Measurements from ENCODE around the gene TMEM205.
A peak's percentile ranks its signal among the peaks of the same experiment; 100 is the strongest.
"Not testable (repeated sequence)": the region's sequence is repeated elsewhere in the genome, so short reads cannot be mapped to it uniquely, and the experiment has no call there.

Gene TMEM205

DNA sequence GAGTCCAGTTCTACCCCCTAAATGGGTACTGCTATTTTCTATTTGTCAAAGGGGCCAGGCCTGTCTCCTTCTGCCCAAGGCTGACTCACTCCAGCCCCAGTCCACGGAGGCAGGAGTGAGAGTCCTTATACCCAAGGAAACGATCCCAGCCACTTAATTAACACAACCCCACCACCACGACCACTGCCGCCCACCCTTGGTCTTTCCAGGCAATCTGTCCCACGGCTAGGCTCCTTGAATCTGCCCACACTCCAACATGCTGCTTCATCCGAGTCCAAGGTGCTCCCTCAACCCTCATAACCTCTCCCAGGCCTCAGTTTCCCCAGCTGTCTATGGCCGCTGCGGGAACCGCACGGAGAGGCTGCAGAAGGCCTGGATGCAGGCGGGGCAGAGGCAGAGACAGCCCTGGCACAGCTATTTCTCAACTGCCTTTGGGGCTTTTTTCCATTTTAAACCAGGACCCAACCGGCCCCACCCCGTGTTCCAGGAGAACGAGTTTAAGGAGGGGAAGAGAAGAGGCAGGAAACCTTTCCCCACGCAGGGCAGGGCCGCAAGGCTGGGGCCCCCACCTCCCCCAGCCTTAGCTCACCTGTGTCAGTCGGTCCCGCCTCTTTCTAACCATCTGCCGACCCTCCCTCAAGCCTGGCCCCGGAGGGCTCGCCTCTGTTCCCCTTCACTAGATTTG is 7.4 kb downstream of the TMEM205 start:
- no peak for FAIRE-seq

DNA sequence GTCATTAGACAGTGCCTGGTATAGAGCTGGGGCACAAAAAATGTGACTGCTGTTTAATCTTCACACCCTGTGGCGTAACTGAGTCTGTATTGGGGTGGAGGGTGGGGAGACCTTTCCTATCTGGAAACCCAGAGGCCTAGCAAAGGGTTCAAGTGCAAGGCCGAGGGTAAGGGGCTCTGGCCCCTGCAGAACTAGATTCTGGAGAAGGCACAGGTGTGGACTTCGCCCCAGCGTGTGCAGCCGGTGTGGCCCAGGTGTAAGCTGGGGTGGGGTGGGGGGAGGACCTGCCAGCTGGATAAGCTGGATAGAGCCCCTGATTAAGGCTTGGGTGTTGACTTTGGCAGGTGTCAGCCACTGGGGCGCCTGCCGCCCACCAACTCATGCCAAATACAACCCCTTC is 7.9 kb downstream of the TMEM205 start:
- FAIRE-seq: no peak

DNA sequence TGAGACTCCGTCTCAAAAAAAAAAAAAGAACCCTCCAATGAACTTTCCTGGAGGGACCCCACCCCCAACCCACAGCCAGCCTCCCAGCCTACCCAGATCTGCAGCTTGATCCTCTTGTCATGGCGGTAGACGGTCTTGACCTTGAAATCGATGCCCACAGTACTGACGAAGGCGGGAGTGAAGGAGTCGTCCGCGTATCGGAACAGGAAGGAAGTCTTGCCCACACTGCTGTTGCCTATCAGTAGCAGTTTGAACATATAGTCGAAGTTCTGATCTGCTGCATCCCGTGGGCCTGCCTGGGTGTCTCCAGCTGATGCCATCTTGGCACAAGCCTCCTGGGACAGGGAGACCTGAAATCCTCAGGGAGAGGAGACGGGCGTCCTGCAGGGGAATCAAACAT is 9.0 kb downstream of the TMEM205 start:
- FAIRE-seq: no peak

DNA sequence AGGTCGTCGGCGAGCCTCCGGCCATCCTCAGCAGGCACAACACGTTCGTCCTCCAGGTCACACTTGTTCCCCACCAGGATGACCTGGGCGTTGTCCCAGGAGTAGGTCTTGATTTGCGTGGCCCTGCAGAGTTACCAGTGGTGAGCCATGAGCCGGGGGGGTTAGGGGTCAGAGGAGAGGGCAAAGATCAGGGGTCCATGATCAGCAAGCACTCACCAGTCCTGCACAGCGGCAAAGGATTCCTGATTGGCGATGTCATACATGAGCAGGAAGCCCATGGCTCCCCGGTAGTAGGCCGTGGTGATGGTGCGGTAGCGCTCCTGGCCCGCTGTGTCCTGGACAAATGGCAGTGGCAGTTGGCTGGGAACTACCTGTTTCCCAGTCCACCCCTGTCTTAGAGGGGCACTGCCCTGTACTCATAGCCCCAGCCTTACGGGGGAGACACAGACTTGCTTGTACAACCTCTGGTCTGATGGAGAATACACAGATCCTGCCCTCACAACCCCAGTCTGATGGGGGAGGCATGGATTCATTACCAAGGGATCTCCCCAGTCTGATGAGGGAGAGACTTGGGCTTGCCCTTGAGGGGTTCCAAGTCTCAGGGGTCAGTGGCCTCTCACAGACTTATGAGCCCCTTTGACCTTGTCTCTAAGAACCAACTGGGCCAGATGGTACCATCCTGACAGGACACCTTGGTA is 10.5 kb downstream of the TMEM205 start:
- FAIRE-seq: no peak

DNA sequence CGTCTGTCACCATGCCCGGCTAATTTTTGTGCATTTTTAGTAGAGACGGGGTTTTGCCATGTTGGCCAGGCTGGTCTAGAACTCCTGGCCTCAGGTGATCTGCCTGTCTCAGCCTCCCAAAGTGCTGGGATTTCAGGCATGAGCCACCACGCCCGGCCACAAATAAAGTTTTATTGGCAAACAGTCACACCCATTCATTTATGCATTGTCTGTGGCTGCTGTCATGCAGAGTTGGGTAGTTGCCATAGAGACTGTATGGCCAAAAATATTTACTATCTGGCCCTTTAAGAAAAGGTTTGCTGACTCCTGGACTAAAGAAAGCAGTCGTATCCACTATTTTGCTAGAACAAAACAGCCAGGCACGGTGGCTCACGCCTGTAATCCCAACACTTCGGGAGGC is 12.2 kb downstream of the TMEM205 start:
- not testable (repeated sequence) for FAIRE-seq

DNA sequence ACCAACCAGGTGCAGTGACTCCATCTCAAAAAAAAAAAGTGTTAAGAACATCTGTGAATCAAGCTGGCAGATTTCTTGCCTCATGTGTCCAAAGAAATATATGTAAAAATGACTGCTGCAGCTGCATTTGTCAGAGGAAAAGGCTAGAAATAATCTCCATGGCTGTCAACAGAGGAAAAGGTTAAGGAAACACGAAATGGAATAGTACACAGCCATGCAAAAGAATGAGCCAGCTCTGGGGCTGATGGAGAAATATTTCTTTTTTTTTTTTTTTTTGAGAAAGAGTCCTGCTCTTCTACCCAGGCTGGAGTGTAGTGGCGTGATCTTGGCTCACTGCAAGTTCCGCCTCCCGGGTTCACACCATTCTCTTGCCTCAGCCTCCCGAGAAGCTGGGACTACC is 13.2 kb downstream of the TMEM205 start:
- no peak for FAIRE-seq

DNA sequence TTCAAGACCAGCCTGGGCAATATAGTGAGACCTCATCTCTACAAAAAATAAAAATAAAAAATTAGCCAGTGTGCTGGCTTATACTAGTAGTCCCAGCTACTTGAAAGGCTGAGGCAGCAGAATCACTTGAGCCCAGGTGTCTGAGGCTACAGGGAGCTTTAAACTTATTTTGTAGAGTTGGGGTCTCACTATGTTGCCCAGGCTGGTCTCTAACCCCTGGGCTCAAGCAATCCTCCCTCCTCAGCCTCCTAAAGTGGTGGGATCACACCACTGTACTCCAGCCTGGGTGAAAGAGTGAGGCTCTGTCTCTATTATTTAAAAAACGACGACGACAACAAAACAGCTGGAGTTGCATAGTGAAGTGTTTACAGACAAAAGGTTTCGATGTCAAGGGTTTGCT is 14.6 kb downstream of the TMEM205 start:
- FAIRE-seq: no peak

DNA sequence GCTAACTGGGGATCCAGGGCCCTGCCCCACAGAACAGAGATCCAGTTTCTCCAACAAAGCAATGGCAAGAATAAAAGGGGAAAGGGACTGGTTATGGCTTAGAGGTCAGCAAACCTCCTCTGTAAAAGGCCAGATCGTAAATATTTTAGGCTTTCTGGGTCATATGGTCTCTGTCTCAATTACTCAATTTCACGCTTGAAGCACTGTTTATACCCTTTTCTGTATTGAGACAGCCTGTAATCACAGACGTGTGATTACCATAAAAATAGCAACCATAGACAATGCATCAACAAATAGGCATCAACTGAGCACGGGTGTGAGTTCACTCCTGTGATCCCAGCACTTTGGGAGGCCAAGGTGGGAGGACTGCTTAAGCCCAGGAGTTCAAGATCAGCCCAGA is 15.9 kb downstream of the TMEM205 start:
- no peak for FAIRE-seq

DNA sequence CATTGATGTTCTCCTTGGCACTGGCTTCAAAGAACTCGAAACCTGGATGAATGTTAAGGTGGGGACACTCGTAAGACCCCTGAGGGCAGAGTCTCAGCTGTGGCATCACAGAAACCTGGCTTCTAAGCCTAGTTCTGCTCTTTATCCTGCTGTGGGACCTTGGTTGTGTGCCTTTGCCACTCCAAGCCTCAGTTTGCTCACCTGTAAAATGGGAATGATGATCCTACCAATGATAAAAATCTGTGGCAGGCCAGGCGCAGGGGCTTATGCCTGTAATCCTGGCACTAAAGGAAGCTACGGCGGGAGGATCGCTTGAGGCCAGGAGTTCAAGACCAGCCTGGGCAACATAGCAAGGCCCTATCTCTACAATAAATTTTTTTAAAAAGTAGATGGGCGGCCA is 20.5 kb downstream of the TMEM205 start:
- no peak for FAIRE-seq

DNA sequence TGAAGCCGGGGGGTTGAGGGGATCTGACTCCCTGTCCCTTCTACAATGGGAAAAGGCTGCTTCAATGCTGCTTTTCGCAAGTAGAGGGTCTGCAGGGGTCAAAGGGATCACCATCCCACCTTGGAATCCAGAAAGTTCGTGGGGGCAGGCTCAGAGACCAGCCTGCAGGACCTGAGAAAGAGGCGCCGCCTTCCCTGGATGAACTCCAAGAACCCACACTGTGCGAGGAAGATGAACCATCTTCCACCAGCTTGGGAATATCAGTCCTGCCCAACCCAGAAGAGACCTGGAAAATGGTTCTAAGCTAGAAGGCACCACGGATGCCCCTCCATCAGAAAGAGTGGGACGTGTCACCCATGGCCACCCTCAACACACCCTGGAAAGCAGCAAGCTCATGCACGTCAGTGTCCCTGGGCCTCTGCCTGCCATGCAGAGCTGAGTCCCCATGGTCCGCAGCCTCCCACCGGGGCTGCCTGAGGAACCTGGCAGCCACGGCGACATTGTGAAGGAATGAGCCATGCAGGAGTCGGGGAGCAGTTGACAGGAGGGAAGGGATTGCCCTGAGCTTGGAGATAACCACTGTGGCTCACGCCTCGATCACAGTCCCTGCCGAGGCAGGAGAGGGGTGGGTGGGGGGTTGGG is 21.2 kb downstream of the TMEM205 start:
- no peak for FAIRE-seq

DNA sequence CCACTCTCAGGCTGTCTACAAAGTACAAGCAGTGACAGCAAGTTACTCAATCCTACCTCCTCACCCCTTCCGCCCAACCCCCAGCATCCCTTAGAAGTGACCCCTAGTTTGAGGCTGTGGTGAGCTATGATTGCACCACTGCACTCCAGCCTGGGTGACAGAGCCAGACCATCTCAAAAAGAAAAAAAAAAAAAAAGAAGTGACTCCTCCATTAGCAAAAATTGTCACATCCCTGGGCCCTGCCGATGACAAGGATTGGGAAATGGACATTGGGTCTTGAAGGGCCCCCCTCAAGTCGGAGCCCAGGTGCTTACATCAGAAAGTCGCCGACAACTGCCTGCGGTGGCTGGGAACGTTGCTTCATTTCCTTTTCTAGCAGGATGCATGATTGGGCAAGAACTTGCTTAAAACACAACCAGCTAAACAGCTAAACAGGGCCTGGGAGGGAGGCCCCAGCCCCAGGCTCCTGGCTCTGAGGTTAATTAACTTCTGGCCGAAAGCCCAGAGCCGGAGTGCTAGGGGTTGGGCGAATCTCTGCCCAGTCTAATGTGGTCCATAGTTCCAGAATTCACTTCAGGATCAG is 21.9 kb downstream of the TMEM205 start:
- peak; percentile 41 for FAIRE-seq

DNA sequence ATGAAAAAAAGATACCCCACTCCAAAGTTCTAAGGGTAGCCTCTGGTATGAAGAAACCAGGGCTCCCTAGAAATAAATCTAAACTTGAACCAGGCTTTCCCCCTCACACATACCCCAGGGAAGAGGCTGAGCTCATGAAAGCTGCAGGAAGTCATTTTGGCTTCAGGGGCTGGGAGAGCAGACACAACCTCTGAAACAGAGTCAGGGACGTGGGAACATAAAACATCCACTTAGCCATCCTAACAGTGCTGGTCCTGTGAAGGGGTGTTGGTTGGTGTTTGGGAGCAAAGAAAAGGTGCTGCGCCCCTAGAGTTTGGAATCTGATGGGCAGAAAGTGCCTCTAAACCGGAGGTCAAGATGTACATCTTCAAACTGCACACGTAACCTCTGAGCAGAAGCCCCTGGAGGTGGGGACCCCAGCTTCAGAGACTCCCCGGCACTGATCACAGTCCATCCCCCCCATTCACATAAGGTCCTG is 22.4 kb downstream of the TMEM205 start:
- FAIRE-seq: no peak

DNA sequence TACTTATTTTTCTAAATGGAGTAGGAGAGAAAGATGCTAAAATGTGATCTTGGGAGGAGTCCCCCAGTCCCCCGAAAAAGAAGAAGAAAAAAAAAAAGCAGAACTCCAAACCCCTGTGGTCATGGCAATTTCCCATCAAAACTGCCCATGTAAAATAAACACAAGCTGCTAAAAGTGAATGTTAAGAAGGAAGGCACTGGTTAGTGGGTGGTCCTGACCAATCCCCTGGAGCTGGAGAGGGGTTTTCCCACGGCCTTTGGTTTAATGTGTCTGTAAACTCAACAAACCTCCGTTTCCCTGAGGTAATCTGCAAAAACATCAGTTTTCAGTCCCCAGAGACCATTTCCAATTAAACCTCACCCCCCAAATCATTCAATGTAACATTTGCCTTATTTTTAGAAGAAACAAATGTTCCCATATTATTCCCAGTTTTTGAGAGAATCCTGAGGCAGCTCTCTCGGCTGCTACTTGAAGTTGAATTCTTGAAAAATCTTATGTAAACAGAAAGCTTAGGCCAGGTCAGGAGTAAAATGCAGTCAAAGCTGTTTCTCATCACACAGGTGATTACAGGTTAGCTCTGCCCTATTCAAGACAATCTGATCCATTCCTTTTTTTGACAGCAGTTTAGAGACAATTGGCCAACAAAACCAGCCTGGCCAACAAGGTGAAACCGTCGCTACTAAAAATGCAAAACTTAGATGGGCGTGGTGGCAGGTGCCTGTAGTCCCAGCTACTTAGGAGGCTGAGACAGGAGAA is 23.6 kb downstream of the TMEM205 start:
- FAIRE-seq: no peak

DNA sequence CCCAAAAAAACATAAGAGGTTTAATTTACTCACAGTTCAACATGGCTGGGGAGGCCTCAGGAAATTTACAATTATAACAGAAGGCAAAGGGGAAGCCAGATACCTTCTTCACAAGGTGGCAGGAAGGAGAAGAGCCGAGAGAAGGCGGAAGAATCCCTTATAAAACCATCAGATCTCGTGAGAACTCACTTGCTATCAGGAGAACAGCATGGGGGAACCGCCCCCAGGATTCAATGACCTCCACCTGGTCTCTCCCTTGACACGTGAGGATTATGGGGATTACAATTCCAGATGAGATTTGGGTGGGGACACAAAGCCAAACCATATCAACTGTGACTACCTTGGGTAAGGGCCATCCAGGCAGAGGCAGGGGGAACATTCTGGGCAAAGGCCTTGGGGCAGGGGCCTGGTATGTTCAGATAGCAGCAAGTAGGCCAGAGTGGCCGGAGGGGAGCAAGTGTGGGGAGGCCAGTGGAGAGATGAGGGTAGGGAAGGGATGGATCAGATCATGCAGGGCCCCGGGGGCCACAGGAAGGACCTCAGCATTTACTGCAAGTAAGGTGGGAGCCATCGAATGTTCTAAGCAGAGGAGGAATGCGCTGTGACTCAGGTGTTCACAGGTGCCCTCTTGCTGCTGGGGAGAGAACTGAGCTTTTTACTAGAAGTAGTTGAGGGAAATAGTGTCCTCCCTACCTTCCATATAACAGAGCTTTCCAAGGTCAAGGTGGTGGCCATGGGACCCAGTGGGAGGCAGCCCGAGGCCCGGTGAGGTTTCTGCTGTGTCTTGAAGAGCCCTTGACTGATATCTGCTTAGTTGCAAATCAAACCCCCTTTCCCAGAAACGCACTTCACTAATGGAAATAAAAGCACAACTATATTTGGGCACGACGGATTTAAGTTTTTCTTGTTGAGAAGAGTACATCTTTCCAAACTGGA is 24.6 kb downstream of the TMEM205 start:
- no peak for FAIRE-seq

DNA sequence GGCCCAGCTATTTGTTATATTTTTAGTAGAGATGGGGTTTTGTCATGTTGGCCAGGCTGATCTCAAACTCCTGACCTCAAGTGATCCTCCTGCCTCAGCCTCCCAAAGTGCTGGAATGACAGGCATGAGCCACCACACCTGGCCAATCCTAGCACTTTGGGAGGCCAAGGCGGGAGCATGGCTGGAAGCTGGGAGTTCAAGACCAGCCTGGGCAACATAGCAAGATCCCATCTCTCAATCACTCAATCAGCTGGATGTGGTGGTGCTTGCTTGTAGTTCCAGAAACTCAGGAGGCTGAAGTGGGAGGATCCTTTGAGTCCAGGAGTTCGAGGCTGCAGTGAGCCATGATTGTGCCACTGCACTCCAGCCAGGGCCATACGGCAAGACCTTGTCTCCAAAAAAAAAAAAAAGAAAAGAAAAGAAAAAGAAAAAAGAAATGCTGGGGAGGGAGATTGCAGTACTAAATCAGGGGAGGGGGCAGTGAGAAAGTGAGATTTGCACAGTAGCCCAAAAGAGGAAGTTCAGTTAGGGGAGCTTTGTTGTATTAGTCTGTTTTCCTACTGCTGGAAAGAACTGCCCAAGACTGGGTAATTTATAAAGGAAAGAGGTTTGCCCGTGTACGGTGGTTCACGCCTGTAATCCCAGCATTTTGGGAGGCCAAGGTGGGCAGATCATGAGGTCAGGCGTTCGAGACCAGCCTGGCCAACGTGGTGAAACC is 25.6 kb downstream of the TMEM205 start:
- not testable (repeated sequence) for FAIRE-seq

DNA sequence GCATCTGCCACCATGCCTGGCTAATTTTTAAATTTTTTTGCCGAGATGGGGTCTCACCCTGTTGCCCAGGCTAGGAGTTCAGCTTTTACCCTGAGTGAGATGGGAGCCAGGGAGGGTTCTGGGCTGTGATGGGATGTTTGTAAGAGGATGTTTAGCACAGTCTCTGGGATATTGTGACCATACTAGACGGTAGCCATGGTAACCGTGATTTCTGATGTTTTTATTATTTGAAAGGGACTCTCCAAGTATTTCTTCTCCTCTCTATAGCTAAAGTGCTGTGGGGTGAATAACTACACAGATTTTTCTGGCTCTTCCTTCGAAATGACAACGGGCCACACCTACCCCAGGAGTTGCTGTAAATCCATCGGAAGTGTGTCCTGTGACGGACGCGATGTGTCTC is 39.7 kb downstream of the TMEM205 start:
- FAIRE-seq: no peak

DNA sequence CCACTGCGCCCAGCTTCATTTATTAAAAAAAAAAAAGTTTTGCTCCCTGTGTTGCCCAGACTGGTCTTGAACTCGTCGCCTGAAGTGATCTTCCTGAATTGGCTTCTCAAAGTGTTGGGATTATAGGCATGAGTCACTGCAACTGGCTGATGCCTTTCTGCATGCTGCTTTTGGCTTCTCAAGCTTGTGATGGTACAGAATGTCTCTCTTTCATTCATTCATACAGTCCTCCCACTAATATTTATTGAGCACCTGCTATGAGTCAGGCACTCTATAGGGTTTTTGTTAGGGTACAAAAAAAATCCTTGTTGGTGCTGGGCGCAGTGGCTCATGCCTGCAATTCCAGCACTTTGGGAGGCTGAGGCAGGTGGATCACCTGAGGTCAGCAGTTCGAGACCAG is 41.1 kb downstream of the TMEM205 start:
- FAIRE-seq: no peak

DNA sequence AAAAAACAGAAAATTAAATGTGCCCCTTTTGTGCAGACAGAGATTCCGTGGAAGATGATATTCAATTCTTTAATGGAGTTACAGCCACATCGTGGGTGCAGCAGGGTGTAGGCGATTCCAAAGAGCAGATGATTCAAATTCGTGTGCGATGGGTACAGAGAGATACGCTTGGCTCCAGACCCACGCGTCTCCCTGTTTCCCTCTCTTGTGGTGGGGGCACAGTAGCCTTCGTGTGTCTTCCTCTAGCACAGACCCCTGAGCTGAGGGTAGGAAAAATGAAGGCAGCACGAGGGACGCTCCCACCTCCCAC is 45.3 kb downstream of the TMEM205 start:
- FAIRE-seq: no peak

DNA sequence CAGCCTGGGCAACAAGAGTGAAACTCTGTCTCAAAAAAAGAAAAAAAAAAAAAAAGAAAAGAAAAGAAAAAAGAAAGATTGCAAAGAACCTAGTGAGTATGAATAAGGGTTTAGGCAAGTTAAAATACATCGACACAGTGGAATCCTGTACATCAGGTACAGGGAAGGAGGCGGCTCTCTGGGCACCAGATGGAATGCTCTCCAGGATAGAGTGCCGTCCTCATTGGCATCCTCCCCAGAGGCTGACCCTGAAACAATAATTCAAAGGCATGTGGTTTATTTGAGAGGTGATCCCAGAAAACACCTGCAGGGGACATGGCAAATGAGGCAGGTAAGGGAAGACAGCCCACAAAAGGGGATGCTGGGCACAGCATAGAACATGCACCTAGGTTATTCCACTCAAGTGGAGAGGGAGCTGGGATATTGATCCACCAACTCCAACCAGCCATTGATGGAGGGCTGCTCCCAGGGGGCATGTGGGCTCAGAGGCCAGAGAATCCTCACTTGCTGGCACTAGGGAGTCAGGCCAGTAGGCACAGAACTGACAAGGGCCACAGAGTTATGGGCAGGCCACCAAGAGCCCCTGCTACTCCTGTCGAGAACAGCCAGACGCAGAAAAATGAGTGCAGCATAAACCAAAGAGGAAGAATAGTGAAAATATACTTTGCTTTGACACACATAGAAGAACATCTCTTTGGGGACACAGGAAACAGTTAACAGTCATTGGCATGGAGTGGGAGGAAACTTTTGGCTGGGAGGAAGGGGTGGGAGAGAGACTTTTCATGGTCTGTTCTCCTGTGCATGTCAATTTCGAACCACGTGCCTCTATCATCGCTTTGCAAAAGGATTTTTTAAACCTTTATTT is 45.9 kb downstream of the TMEM205 start:
- FAIRE-seq: no peak

DNA sequence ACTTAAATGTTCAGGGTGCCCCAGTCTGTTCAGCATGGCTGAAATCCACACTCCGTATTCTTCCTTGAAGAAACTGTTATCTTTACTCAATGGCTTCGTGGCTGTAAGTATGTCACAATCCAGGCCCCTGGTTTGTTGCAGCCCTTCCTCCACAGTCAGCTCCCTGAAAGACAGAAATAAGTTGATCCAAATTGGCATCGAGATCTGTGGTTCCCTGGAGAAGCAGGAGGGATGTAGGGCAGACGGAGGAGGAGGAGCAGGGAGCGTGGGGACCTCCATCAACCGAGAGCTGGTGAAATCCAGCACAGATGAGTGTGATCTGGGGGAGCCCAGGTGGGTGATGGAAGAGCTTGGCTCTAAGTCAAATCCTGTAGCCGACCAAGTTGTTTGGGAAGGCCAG is 49.8 kb downstream of the TMEM205 start:
- no peak for FAIRE-seq

All from endometrium (tissue), 2 donors.